ENCODE data around the gene PCYT1A.

Gene PCYT1A

DNA sequence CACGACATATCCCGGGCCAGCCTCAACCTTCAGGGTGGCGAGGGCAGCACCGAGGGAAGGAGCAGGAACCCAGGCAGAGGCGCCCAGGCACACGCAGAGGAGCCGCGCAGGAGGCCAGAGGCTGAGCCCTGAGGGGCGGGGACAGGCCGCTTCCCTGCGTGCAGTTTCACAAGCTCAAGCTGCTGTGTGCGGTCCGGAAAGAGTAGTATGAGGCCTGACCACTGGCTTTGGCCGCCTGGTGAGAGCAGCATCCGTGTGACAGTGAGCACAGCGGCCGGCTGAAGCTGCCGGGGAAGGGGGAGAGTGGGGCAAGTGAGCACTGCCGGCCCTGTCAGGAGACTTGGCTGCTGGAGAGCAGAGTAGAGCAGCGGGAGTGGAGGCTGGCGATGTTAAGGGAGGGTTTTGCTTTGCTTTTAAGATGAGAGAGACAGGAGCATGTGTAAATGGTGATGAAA is 85.0 kb downstream of the PCYT1A start:
- TF ChIP-seq CTCF (IDR thresholded peaks at IDR 0.05), result no peak

GRCh38 chr3:196198771-196199753 is 88.5 kb downstream of the PCYT1A start:
- TF ChIP-seq CTCF (IDR thresholded peaks at IDR 0.05), result peak; percentile 8; the same call in 1 of the 2 replicates

DNA sequence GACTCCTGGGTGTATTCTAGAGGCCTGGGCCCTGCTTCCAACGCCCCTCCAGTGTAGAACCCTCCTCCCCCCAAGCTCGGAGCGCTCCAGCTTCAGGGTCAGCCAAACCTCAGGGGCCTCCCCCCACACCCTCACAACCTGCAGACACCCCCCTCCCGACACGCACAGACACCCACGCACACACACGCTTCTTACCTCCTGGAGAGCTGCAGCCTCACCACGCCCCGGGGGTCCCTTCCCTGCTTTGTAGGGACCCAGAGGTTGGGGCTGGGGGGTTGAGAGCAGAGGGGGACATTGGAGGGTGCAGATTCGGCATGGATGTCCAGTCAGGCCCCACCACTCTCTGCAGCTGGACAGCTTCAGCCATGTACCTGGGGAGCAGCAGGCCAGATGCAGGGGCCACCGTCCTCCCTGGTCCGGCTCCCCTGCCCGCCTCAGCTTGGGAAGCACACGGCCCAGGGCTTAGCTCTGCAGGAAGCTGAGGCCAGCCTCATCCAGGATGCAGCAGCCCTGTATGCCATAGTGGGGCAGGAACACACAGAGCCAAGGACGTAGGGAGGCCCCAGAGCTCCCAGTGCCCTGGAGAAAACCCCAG is 89.3 kb downstream of the PCYT1A start:
- no peak for TF ChIP-seq CTCF (IDR thresholded peaks at IDR 0.05)

- no peak for TF ChIP-seq CTCF (IDR thresholded peaks at IDR 0.05)
Measured at GRCh38 chr3:196197524-196197923, 90.0 kb downstream of the PCYT1A start.

DNA sequence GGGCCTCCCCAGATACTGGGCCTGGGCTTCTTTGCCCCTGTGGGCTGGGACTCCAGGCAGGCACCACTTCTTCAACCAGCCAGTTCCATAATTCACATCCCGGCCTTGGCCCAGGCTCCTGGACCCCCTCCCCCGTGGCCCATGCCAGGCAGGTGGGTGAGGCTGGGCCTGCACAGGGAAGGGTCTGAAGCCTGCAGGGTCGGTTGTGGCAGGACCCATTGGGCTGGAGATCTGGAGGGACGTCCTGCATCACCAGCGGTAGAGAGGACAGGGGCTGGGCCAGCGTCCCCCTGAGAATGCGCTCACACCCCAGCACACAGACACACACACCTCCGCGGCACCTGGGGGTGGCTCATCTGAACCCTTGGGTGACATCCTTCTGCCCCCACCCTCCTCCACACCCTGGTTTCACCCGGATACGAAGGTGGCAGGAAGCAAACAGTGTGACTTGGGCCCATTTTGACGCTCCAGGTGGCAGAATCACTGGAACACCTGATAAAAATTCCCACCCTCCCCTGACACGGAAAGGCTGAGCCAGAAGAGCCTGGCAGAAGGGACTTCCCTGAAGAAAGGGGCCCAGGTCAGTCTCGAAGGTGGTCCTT is 91.8 kb downstream of the PCYT1A start:
- no peak for TF ChIP-seq CTCF (IDR thresholded peaks at IDR 0.05)

DNA sequence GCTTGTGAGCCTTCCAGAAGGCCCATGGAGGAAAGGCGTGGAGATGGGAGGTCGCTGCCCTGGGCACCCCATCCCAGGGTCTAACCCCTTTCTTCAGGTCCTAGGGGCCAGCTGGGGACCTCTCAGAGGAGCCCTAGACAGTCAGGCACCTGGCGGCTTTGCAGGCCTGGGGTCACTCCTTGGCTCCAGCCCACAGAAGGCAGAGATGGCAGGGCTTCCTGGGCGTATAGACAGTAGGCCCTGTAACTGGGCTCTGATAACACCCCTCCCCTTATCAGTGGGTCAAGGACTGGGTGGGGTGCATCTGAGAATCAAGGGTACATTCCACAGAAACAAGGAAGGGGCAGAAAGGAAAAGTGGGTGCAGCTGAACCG is 93.0 kb downstream of the PCYT1A start:
- no peak for TF ChIP-seq CTCF (IDR thresholded peaks at IDR 0.05)

DNA sequence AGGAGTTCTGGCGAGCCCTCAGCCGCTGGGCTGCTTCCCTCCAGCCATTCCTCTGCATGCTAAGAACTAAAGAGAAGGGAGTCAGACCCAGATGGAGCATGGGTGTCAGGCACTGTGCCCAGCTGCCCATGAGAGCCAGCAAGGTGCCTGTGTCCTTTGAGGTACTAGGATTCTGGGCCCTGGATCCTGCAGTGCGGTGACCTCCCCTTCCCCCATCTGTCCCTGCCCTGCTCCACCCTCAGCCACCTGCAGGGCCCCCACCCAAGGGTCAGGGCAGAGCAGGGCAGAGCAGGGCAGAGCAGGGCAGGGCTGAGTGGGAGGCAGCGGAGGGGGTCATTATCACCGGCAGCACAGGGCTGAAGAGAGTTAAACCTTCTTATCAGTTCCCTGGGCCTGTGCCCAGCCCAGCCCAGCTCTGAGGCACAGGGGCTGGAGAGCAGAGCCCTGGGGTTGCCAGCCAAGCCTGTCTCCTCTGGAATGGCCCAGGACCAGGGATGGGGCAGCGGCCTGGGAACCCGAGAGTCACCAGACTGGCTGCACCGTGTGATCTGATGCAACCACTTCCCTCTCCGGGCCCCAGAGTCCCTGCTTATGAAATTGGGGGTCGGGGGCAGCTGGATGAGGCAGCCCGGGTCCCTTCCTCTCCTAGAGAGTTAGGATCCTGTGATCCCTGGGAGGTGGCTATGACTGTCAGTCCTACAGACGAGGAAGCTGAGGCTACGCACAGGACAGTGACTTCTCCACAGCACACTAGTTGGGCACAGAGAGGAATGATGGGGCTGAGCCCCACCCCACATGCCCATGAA is 93.6 kb downstream of the PCYT1A start:
- no peak for TF ChIP-seq CTCF (IDR thresholded peaks at IDR 0.05)
